Chondrocyte (in vitro differentiated cells): ENCODE results near the gene SEC24C. TPM values are rescaled to one million over a fixed set of nuclear protein-coding genes. Genes with fewer than 3 reads are reported as not detected.

ENCODE experiments used
- DNase-seq: peaks from one replicate; pipeline ENCODE4 v3.0.0; 2021; ENCODE audit warnings: mixed read lengths, low spot score
- H3K27ac Mint-ChIP-seq: one replicate; pipeline ENCODE4 v1.8.0; 2021; ENCODE audit warnings: mild to moderate bottlenecking, moderate library complexity, mixed read lengths; ENCODE audit not compliant: unreplicated experiment
- H3K27me3 Mint-ChIP-seq: 2 replicates; pipeline ENCODE4 v1.8.0; 2021; ENCODE audit warnings: low read depth, mixed read lengths
- H3K36me3 Mint-ChIP-seq: 2 replicates; pipeline ENCODE4 v1.8.0; 2021; ENCODE audit warnings: low read depth, mixed read lengths
- H3K4me1 Mint-ChIP-seq: 2 replicates; pipeline ENCODE4 v1.8.0; 2021; ENCODE audit warnings: low read depth, mild to moderate bottlenecking, mixed read lengths
- H3K4me3 Mint-ChIP-seq: one replicate; pipeline ENCODE4 v1.8.0; 2021; ENCODE audit warnings: mild to moderate bottlenecking, moderate library complexity, mixed read lengths; ENCODE audit not compliant: unreplicated experiment
- H3K9me3 Mint-ChIP-seq: 2 replicates; pipeline ENCODE4 v1.8.0; 2021; ENCODE audit warnings: low read depth, mixed read lengths
- CTCF ChIP-seq: fragments of 200-600 bp; sonication (generic); IDR thresholded peaks from 2 replicates; pipeline ENCODE4 v1.5.0; 2021; ENCODE audit warnings: antibody characterized with exemption, mild to moderate bottlenecking, moderate library complexity
- total RNA-seq: library from RNA; stranded (reverse); gene quantifications from 3 replicates; pipeline ENCODE4 v1.2.1, GENCODE V29; 2021

Gene SEC24C
- total RNA-seq, 1 donor from 2014 or later, result 55.6 TPM

DNA sequence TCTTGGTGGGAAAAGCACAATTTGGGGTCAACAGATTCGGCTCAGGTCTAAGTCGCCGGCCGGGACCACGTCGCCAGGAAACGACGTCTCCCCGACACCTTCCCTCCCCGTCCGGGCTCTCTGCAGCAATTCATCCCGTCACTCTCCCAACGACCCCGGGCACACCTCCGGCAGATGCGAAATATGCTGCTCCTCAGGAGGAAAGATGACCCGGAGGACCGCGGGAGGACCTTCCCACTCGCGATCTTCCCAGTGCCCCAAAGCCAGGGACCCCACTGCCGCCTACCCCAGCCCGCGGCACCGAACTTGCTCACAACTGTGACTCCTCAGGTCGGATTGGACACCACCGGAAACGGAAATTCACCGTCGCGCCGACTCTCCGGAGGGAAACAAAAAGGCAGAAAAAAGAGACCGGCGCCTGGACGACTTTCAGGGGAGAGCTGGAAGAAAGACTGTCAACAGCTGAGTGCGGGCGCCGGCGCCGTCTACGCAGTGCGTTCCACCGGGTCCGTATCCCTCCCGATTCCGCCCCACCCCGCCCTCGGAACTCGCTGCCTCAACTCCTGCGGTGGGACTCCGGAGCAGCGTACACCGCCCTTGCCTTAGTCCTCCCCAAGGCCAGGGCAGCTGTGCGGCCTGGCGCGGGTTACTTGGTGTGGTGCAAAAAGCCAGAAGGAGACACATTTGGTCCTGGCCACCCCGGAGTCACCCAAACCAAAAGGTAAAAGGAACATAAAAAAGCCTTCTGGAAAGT is 13.8 kb upstream of the SEC24C start:
- no peaks in the 10 kb centered on the region for H3K27me3 Mint-ChIP-seq
- no peak for TF ChIP-seq CTCF
- peaks cover 14% of the 10 kb centered on the region for H3K4me1 Mint-ChIP-seq
- peak; percentile 97 for DNase-seq
- peak overlapping the region; percentile 99 for H3K4me3 Mint-ChIP-seq
- peaks cover 14% of the 10 kb centered on the region for H3K36me3 Mint-ChIP-seq
- H3K9me3 Mint-ChIP-seq, result no peaks in the 10 kb centered on the region
- H3K27ac Mint-ChIP-seq, result peak overlapping the region; percentile 99

GRCh38 chr10:73731588-73732375 is 12.4 kb upstream of the SEC24C start:
- Mint-ChIP-seq H3K27ac (no peak overlapping the region), H3K9me3 (no peaks in the 10 kb centered on the region), H3K4me3 (peak overlapping the region; percentile 40), H3K4me1 (peaks cover 14% of the 10 kb centered on the region), H3K27me3 (no peaks in the 10 kb centered on the region), H3K36me3 (peaks cover 10% of the 10 kb centered on the region)
- TF ChIP-seq CTCF, result no peak
- no peak for DNase-seq

- no peak overlapping the region for H3K27ac Mint-ChIP-seq
- peaks cover 8% of the 10 kb centered on the region for H3K36me3 Mint-ChIP-seq
- H3K27me3 Mint-ChIP-seq, result no peaks in the 10 kb centered on the region
- H3K4me3 Mint-ChIP-seq, result peak overlapping the region; percentile 40
- DNase-seq, result no peak
- no peaks in the 10 kb centered on the region for H3K9me3 Mint-ChIP-seq
- TF ChIP-seq CTCF, result no peak
- H3K4me1 Mint-ChIP-seq, result peaks cover 14% of the 10 kb centered on the region
Observed at GRCh38 chr10:73732426-73732825, 11.7 kb upstream of the SEC24C start.

GRCh38 chr10:73732931-73733623 is 11.1 kb upstream of the SEC24C start:
- Mint-ChIP-seq H3K4me3 (no peak overlapping the region), H3K27me3 (no peaks in the 10 kb centered on the region)
- no peak for TF ChIP-seq CTCF

More at GRCh38 chr10:73732931-73733623, 11.1 kb upstream of the SEC24C start:
- Mint-ChIP-seq H3K9me3 (no peaks in the 10 kb centered on the region), H3K27ac (no peak overlapping the region), H3K36me3 (peaks cover 5% of the 10 kb centered on the region), H3K4me1 (peaks cover 14% of the 10 kb centered on the region)
- no peak for DNase-seq
